HG03575 (cell line): ENCODE results near the gene CITED2.
"Not testable (repeated sequence)": the region's sequence is repeated elsewhere in the genome, so short reads cannot be mapped to it uniquely, and the experiment has no call there.

ENCODE experiments used
- ATAC-seq: cut with Tn5 transposase; IDR thresholded peaks from one replicate; pipeline ENCODE4 v1.9.1; 2021; ENCODE audit not compliant: unreplicated experiment, insufficient number of reproducible peaks, low FRiP score; ENCODE audit errors: extremely low read depth

The CITED2 gene, protein sequence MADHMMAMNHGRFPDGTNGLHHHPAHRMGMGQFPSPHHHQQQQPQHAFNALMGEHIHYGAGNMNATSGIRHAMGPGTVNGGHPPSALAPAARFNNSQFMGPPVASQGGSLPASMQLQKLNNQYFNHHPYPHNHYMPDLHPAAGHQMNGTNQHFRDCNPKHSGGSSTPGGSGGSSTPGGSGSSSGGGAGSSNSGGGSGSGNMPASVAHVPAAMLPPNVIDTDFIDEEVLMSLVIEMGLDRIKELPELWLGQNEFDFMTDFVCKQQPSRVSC

DNA sequence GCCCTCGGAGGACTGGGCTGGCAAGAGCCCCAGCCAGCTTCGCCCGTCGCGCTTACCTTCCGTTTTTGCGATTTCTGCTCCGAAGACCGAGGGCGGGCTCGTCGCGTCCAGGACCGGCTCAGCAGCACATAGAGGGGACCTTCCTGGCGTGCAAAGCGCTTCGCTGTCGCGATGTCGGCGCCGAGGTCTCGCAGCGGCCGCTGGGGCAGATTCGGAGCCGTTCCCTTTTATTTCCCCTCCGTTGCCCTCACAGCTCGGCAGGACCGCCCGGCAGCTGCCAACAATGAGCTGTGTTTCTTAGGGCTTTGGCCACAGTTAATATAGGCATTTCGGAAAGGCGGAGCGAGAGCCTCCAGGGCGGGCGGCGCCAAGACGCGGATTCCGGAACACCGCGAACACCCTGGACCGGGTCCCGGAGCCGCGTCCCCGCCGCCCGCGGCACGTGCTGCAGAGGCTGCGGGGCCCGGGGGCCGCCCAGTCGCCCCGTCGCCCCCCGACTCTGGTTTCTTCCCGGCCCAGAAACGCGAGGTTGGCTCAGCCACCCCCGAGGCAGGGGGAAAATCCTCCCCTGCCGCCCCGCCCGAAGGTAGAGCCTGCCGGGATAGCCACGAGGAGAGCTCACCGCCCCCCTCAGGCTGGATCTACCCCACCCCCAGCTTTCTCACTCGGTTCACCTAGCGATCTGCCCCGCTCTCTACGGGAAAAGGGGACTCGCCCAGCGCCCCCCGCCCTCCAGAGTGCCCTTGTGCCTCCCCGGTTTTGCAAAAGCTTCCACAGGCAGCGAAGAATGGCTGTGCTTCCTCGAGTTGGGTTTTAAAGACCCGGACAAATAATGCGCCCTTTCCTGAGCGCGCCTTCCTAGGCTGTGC is at the start of gene CITED2:
CITED2 (minus strand) TSS at position 292 of the 869 bp plus-strand sequence. CDS start 704 bp downstream, outside the sequence.
- ATAC-seq = peak; percentile 52

DNA sequence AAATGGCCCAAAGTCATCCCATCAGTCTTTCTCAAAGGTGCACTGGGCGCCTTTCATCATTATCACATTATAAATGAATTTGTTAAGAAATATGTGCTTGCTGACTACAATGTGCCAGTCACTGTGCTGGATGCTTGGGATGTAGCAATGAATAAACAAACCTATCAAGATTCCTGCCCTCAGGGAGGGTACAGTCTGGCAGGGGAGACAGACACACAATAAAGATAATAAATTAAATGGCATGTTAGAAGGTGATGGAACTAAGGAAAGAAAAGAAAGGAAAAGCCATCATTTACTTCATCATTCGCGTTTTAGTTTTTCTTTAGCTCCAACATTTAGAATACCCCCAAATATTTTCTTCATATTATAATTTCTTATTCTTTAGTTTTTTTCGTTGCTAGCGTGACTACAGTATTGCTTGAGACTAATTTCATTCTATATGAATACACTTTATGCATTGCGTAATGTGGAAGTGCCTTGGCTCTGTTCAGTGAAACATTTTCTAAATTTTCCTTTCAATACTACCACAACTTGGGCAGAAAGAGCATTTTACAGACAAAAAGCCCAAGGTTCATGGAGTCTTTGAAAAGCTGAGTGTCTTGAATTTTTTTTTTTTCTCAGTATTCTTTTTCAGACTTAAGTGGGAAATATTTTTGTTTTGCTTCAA is 48.7 kb upstream of the CITED2 start:
- no peak for ATAC-seq

DNA sequence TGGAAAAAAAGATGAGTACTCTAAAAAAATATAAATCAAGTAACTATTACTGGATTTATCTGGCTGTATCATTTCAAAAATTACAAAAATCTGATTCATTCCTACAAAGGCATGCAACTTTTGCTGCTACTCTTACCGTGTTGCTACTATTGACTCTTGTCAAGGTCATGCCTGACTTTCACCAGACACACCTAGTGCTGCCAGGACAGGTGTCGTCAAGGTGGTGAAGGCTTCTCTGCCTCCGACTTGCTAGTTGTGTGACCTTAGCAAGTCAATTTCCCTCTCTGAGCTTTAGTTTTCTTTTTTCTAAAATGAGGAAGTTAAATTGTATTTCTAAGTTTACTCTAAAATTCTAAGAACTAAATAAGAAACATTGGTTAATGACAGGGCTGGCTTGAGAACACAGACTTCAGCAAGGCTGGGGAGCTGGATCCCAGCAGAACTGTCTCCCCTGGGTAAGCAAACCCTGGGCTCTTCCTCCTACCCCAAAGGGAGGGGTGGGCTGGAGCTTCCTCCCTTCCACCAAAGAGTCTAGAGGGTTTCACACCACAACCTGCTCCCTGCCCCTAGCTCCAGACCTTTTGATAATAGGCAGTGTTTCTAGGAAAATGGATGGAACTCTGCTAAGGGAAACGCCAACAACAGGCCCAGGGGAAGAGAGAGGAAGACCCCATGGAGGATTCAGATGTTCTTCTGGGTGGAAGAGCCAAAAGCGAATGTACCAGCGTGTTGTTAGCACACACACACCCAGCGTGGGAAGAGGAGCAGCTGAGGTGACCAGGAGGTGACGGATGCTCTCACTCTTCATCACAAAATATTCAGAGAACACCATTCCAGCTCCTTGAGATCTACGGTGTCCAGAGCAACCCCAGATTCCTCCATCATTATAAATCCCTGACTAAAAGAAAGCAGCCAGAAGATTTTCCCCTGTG is 47.9 kb upstream of the CITED2 start:
- ATAC-seq = no peak

DNA sequence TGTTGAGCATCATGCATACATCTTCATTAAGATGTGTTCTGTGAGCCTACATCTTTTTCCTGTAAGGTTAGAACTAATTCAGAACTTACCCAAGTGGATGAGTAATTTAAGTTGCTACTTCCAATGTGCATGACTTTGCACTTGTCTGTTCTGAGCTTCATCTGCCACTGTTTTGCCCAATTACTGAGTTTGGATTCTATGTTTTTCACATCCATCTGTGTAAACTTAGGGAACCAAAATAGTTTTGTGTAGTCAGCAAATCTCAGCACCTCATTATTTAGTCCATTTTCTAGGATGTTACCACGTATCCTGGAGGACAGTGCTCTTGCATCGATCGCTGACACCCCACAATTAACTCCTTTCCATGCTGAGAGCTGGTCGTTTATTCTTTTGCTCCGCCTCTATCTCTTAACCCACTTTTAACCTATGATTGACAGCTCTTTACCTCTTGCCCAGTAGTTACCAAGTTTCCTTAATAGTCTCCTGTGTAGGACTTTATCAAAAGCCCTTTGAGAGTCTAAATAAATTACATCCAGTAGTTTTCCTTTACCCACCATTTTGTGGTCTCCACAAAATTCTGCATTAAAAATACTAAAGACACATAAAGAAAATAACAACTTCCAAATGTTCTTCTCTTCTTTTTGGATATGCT is 44.2 kb upstream of the CITED2 start:
- ATAC-seq = no peak

DNA sequence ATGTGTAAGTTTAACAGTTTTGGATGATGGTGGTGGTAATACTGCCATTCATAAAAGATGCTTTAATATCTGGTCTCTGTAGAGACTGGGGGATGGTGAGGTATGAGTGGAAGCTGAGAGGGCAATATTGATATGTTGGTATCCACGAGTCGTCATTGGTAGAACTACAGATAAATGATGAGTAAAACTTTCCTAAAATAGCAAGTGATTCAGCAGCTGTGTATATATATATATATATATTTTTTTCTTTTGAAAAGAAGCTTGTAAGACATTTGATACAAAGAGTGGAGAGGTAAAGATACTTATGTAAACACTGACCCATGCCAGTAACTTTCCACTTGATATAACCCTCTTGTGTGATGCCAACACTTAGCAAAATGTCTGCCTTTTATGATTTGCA is 41.7 kb upstream of the CITED2 start:
- ATAC-seq = no peak

DNA sequence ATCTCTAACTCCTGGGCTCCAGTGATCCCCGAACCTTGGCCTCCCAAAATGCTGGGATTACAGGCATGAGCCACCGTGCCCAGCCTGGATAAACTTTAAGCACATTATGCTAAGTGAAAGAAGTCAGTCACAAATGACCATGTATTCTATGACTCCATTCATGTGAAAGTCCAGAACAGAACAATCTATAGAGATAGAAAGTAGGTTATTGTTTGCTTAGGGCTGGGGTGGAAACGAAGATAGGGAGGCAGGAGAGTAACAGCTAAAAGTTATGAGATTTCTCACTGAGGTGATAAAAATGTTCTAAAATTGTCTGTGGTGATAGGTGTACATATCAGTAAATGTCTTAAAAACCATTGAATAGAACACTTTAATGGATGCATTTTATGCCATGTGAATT is 40.9 kb upstream of the CITED2 start:
- no peak for ATAC-seq

DNA sequence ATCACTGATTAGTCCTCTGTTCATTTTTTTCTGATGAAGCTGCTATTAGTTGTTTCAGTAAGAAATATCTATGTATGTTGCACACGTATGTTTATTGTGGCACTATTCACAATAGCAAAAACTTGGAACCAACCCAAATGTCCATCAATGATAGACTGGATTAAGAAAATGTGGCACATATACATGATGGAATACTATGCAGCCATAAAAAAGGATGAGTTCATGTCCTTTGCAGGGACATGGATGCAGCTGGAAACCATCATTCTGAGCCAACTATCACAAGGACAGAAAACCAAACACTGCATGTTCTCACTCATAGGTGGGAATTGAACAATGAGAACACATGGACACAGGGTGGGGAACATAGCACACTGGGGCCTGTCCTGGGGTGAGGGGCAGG is 37.7 kb upstream of the CITED2 start:
- not testable (repeated sequence) for ATAC-seq

DNA sequence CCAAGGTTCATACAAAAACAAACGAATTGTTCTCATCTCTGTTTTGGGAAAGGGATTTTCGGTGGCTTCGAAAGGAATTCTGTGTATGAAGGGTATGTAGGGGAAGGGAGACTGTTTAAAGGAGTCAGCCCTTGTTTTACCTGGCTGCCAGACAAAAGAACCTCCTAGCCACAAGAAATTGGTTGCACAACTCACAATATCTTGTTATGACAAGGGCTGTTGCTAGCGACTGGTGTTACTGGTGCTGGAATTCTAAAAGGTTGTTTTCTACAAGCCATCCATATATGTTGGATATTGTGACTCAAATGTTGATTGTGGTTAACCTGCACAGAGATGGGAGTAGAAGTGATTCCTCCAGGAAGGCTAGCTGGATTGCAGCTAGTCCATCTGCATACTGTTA is 34.6 kb upstream of the CITED2 start:
- no peak for ATAC-seq

DNA sequence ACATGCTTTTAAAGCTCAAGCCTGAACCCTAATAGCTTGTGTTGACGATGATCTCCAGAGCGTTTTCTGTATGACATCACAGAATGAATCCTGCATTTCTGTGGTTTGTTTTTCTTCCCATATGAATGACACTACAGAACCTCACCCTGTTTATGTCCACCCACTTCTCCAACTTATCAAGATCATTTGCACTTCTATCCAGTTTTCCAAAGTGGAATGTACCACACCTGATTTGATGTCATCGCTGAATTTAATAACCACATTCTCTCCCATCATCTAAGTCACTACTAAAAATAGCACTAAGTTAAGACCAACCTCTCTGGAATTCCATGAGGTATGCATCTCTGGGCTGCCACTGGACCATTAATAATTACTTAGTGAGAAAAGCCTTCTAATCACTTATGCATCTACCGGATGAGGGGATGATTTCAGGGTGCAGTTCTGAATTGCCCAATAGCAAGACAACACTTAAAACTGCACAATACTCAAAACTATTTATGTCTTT is 33.3 kb upstream of the CITED2 start:
- no peak for ATAC-seq

DNA sequence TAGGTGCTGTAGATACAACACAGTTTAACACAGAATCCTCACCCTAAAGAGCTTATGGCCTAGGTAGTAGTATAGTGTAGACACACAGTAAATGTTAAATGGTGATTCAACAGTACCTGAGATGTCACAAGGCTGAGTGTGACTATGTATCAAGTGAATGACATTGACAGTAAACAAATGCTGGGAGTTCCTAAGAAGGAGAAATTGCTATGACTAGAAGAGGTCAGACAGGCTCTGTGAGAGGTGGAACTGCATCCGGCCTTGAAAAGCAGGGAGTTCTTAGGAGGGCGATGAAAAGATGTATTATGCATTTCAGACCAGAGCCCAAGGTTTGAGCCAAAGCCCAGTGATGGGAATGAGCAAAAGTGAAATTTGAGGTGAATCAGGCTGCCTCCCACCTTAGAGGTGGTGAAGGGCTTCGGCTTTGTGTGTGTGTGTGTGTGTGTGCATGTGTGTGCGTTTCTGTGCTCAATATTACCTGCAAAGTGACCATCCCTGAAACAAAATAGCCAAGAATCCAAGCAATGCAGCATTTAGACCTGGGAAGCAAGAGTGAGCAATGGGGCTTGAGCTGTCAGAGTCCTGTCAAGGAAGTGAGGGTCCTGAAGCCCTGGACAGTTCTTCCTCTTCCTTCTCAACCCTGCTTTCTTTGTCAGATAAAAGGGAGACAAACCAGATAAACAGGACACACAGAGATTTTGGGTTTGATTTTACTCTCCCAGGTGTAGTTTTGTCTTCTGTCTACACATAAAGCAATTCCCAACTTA is 32.3 kb upstream of the CITED2 start:
- no peak for ATAC-seq

DNA sequence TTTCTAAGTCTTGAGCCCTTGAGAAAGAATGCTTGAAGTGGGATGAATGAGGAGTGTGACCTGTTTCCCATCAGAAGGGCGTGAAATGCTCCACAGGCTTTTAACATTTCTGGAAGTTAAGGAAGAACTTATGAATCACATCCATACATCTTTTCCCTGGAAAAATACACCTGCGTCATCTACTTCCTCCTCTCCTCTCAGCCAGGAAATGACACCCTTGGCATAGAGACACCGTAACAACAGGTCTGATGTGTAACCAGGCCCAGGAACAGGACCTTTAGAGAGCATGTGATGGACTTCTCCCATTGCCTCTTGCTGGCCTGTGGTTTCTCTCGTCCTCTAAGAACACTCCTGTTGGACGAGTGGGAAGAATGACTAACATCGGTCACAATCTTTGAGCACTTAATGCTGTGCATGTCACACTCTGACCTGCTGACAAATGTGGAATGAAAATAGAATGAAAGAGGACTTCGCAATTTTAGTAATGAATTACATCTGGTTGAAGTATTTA is 28.5 kb upstream of the CITED2 start:
- ATAC-seq = no peak

DNA sequence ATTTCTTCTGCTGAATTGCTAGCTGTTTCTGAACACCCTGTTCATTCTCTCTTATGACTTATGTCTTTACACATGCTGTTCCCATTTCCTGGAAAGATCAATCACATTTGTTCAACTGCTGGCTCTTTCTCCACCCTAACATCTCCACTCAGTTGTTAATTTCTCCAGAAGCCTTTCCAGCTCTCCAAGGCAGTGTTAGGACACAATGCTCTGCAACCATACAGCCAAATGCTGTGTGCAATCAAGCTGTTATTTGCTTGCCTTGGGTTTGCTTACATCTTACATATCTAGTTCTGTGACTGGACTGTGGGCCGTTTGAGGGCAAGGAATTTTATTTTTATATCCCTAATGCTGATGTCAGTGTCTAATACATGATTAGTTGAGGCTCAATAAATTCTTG is 24.2 kb upstream of the CITED2 start:
- no peak for ATAC-seq

DNA sequence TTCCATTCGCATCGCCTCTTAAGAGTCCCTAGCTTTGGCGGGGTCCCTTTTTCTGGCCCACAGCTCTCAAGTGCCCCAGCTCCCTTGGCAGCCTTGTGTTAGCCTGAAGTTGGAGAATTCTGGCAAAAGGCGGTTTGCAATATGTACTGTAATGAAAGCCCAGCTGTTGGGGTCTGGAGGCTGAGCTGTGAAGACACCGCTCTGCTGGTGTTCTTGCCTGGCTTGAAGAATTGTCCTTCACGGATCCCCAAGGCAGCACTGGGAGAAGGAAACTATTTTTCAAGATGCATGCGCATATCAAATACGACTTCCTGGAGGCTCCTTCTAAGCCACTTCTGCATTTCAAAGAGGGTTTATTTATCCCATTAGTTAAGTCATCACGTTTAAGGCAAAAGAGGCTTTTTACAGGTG is 21.4 kb upstream of the CITED2 start:
- ATAC-seq = no peak

DNA sequence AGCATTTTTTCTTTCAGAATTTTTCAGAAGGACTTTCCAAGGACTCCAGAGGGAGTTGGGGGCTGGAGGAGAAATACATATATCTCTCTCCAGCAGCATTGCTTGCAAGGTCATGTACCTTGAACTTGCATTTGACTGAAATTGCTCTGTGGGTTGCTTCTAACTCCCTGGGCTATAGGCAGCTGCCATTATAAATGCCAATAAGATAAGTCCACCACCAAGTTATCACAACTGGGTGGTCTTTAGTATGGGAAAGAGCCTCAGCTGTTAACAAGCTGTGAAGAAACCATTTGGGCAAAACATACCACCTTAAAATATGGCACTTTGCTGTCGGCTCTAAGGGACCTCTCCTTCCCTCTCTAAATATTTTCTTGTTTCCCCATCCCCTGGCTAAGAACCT is 20.9 kb upstream of the CITED2 start:
- ATAC-seq = no peak

DNA sequence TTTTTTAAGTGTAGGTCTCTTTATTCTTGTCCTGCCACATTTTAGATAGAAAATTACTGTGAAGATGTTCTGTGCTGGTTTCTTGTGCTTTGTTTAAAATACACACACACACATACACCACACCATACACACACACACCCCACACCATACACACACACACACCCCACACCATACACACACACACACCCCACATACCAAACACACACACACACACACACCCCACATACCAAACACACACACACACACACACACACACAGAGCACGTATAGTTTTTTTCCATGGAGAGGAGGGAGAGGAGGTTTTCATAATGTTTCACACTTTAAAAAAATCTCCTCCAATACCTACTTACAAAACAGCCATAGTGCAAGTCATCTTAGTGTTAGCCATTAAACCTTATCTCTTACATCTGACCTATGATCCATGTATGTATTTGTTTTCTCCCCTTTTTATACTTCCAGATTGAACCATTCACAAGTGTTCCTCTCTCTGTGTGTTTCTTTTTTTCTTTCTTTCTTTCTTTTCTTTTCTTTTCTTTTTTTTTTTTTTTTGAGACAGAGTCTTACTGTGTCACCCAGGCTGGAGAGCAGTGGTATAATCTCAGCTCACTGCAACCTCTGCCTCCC is 19.7 kb upstream of the CITED2 start:
- no peak for ATAC-seq

DNA sequence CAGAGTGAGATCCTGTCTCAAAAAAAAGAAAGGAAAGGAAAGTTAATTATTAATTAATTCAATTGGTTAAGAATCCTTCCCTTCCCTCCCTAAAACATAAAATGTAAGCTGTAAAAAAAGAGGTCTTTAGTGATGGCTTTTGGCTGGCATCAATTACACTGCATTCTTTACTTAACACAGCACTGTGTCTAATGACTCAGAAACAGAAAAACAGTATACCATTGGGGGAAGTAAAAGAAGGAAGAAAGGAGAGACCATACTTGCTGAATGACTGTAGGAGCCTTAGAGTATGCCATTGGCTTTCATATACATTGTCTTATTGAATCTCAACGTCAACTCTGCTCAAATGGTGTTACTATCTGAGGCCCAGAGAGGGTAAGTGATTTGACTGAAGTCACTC is 18.3 kb upstream of the CITED2 start:
- ATAC-seq = peak; percentile 99

DNA sequence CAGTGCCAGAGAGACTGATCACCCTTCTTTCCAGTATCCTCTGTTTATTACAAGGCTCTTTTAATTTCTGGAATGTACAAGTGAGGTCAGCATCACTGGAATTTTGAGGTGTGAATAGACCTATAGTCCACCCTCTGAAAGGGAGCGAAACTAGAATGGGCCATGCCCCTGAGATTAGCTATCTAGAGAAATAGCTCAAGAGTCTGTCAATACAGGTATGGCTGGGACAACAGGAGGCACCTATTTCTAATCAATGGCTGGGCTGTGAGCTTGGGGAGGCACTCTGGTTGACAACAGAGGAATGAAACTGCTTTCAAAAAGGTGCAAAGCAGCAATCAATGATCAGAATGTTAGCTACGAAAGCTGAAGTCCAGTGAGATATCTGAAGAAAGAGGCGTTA is 17.3 kb upstream of the CITED2 start:
- ATAC-seq = no peak
